GM12891 (cell line): Measurements from ENCODE around the gene HTT-AS.

Experiments
- PAX5 ChIP-seq: IDR thresholded peaks from 2 replicates; pipeline ENCODE4 v1.6.1; 2011; ENCODE audit warnings: low read length, moderate library complexity, mild to moderate bottlenecking; ENCODE audit not compliant: insufficient read depth, severe bottlenecking
- POLR2A ChIP-seq: IDR thresholded peaks from 2 replicates; pipeline ENCODE4 v1.6.1; 2011; ENCODE audit warnings: low read depth, low read length, control low read depth
- POLR2AphosphoS5 ChIP-seq: IDR thresholded peaks from 2 replicates; pipeline ENCODE4 v1.6.1; 2011; ENCODE audit warnings: low read depth, low read length, control low read depth
- SPI1 ChIP-seq: IDR thresholded peaks from 2 replicates; pipeline ENCODE4 v1.6.1; 2011; ENCODE audit warnings: low read depth, low read length, control low read depth

GRCh38 chr4:3035249-3035648 lies 39.1 kb downstream of the HTT-AS start:
- TF ChIP-seq POLR2A, result no peak
- TF ChIP-seq POLR2AphosphoS5, result no peak
- no peak for TF ChIP-seq SPI1
- TF ChIP-seq PAX5, result no peak
